Endothelial cell of umbilical vein (primary cell): ENCODE measurements around the gene KPNA1.

Experiments
- CTCF ChIP-seq, 2 donors: IDR thresholded peaks; 1 replicate in 1 of 2; 2 replicates in 1 of 2; pipeline ENCODE4 v1.5.1; 2011; ENCODE audit warnings: low read length in 2 of 2, mild to moderate bottlenecking in 2 of 2, moderate library complexity in 2 of 2, control low read depth in 1 of 2, inconsistent platforms in 1 of 2, low read depth in 1 of 2; ENCODE audit not compliant: insufficient read depth in 1 of 2; ENCODE audit errors: extremely low read depth in 1 of 2
- MAX ChIP-seq: IDR thresholded peaks from 2 replicates; pipeline ENCODE4 v1.6.1; 2011; ENCODE audit not compliant: insufficient read depth, insufficient read length
- POLR2A ChIP-seq: IDR thresholded peaks from 2 replicates; pipeline ENCODE4 v1.6.1; 2012; ENCODE audit warnings: low read depth, mild to moderate bottlenecking, control low read depth, low read length

DNA sequence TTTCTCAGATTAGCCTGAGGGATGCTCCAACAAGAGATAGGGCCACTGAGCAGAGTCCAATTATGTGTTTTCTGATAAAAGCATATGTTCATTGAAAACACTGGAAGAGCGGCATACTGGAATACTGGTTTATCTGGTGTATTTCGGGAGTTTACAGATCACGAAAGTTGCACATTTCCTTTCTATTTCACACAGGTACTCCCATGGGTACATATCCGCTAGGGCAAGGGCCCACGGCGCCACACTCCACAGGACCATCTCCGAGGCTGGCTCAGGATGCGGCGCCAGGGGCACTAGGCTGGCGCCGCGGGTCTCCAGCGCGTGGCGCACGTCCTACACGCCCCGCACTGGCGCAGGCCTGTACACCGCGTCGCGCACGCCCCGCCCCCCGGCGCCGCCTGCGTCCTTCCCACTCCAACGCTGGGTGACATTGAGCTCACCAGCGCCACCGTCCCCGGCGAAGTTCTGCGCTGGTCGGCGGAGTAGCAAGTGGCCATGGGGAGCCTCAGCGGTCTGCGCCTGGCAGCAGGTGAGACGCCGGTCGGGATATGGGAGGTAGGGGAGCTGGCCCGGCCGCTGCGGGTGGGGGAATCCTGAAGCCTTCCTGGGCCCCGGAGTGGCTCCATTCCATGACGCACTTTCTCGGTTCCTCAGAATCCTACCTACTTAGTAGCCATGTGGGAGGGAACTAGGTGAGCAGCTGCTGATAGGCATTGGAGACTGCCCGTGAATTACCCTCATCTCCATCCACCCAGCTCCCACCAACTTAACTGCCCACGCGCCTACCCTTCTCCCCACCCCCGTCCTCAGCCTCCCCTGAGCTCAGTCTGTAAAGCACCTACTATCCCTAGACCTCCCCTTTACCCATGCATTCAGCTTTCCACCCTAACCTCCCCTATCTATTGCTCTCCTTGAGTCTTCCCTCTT lies 130.7 kb downstream of the KPNA1 start, which contains the start of gene FAM162A:
- TF ChIP-seq POLR2A: peak; percentile 86
- peak; percentile 74 for TF ChIP-seq MAX
- peak; percentile 53 to 69 for TF ChIP-seq CTCF (IDR thresholded peaks at IDR 0.05; ENCODE audit: extremely low read depth in 1 of 2, insufficient read depth in 1 of 2, low read depth in 1 of 2, low read length in 2 of 2)
